Neural crest cell (in vitro differentiated cells): ENCODE results near the gene BRINP2. TPM values are rescaled to one million over a fixed set of nuclear protein-coding genes. Genes with fewer than 3 reads are reported as not detected.

Experiments used
- DNase-seq: peaks from one replicate; pipeline ENCODE4 v3.0.0; 2021; ENCODE audit warnings: low read depth, mixed read lengths, low spot score
- H3K27ac Mint-ChIP-seq: one replicate; pipeline ENCODE4 v1.8.0; 2021; ENCODE audit warnings: mild to moderate bottlenecking, mixed read lengths; ENCODE audit not compliant: unreplicated experiment
- H3K27me3 Mint-ChIP-seq: 2 replicates; pipeline ENCODE4 v1.8.0; 2021; ENCODE audit warnings: low read depth, mild to moderate bottlenecking, mixed read lengths
- H3K36me3 Mint-ChIP-seq: 2 replicates; pipeline ENCODE4 v1.8.0; 2021; ENCODE audit warnings: low read depth, mild to moderate bottlenecking, mixed read lengths
- H3K4me1 Mint-ChIP-seq: 2 replicates; pipeline ENCODE4 v1.8.0; 2021; ENCODE audit warnings: mixed read lengths
- H3K4me3 Mint-ChIP-seq: one replicate; pipeline ENCODE4 v1.8.0; 2021; ENCODE audit warnings: mild to moderate bottlenecking, mixed read lengths
- H3K9me3 Mint-ChIP-seq: 2 replicates; pipeline ENCODE4 v1.8.0; 2021; ENCODE audit warnings: mixed read lengths
- total RNA-seq: library from RNA; stranded (reverse); gene quantifications from 2 replicates; pipeline ENCODE4 v1.2.1, GENCODE V29; 2021
- TF ChIP-seq, protein P1 (sequence below): fragments of 200-600 bp; sonication (generic); conservative IDR thresholded peaks from 2 replicates; pipeline ENCODE4 v1.5.0; 2021; ENCODE audit warnings: antibody characterized with exemption, mild to moderate bottlenecking

Gene BRINP2
- total RNA-seq, 1 donor from 2014 or later = 1.4 TPM

DNA sequence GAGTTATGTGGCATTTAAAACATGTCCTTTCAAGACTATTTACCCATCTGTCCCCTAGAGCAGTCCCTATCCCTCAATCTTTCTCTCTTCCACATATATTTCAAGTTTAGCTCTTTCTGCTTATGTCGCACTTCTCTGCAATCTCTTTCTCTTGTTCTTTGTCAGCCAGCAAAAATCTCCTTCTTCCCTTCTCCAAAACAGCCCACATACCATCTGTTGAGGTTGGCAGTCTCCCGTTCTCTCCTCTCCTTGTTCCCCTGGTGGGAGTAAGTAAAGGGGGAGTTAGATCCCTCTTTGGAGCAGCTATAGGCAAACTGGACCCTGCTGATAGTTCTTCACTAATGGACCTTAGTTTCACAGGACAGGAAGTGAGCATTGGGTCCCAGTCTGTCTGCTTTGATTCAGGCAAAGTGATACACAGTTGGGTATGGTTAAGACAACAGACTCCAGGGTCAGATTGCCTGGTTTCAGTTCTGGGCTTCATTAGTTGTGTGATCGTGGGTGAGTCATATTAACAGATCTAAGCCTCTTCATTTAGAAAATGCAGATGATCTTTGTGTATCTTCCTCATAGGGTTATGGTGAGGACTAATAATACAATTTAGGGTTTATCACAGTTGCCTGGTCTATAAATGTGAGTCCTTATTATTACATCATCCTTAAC, 19.7 kb downstream of the BRINP2 start:
- Mint-ChIP-seq H3K4me1 (peaks cover 2% of the 10 kb centered on the region), H3K27me3 (peaks cover 3% of the 10 kb centered on the region), H3K36me3 (no peaks in the 10 kb centered on the region), H3K4me3 (no peak overlapping the region), H3K27ac (no peak overlapping the region), H3K9me3 (peaks cover 3% of the 10 kb centered on the region)
- TF ChIP-seq, protein P1, sequence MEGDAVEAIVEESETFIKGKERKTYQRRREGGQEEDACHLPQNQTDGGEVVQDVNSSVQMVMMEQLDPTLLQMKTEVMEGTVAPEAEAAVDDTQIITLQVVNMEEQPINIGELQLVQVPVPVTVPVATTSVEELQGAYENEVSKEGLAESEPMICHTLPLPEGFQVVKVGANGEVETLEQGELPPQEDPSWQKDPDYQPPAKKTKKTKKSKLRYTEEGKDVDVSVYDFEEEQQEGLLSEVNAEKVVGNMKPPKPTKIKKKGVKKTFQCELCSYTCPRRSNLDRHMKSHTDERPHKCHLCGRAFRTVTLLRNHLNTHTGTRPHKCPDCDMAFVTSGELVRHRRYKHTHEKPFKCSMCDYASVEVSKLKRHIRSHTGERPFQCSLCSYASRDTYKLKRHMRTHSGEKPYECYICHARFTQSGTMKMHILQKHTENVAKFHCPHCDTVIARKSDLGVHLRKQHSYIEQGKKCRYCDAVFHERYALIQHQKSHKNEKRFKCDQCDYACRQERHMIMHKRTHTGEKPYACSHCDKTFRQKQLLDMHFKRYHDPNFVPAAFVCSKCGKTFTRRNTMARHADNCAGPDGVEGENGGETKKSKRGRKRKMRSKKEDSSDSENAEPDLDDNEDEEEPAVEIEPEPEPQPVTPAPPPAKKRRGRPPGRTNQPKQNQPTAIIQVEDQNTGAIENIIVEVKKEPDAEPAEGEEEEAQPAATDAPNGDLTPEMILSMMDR = no peak
- DNase-seq = no peak

DNA sequence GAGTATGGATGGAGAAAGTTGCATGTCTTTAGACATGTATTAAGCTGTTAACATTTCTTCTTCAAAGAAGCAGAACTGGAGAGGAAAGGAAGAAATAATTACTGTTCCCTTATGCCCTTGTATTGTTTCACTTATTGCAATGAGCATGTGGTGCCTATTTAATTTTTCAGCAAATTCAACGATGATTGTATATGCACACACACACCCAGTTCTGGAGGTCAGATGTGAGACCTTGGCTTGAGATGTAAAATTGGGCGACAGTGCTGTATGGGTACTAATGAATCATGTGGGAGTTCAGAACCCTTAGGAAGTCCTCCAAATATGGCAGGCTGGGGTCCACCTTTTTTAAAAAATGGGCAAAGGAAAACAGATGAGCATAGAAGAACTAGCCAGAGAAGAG, 27.5 kb downstream of the BRINP2 start:
- peaks cover 15% of the 10 kb centered on the region for H3K4me1 Mint-ChIP-seq
- no peak overlapping the region for H3K27ac Mint-ChIP-seq
- no peak overlapping the region for H3K4me3 Mint-ChIP-seq
- no peak for DNase-seq
- H3K27me3 Mint-ChIP-seq = no peaks in the 10 kb centered on the region
- TF ChIP-seq, protein P1 = no peak
- H3K36me3 Mint-ChIP-seq = no peaks in the 10 kb centered on the region
- H3K9me3 Mint-ChIP-seq = no peaks in the 10 kb centered on the region

DNA sequence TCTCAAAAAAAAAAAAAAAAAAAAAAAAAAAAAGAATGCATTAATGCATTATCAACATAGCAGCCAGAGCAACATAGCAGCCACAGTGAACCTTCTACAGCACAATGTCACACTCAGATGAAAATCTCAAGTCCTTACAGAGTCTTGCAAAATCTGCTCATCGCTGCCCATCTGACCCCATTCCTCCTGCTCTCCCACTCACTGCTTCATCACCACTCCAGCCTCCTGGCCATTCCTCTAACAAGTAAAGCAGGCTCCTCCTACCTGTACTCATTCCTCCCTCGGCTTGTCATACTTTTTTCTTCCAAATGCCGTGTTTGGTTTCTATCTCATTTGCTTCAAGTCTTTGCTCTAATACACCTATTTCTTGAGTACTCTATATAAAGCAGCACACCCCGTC, 29.5 kb downstream of the BRINP2 start:
- no peaks in the 10 kb centered on the region for H3K36me3 Mint-ChIP-seq

DNA sequence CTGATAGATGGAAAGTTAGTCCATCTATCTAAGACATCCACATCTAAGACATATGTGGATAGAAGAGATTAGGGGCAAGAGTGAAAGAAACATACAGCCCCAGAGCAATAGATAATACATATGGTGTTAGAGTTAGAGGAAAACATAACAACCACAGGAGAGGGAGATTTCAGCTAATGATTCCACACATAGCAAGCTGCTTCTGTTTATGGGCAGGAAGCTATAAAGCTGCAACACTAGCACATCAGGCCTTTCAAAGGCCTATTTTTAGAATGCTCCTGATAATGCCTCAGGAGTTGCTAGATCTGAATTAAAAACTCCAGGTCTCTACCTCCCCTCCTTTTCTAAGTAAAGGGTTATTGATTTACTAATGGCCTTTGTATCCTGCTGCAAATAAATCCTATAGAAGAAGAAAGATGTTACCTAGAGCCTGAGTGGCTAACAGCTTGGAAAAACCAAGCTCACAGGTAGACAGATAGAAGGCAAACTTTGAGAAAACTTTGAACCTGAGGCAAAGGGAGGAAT, 36.1 kb downstream of the BRINP2 start:
- Mint-ChIP-seq H3K27ac (no peak overlapping the region), H3K36me3 (no peaks in the 10 kb centered on the region), H3K4me1 (peaks cover 35% of the 10 kb centered on the region), H3K4me3 (no peak overlapping the region), H3K9me3 (peaks cover 2% of the 10 kb centered on the region), H3K27me3 (no peaks in the 10 kb centered on the region)
- TF ChIP-seq, protein P1 = no peak
- DNase-seq = no peak

More for the DNA sequence above, 29.5 kb downstream of the BRINP2 start:
- no peak for DNase-seq
- TF ChIP-seq, protein P1 = no peak
- Mint-ChIP-seq H3K4me3 (no peak overlapping the region), H3K27me3 (no peaks in the 10 kb centered on the region), H3K4me1 (peaks cover 15% of the 10 kb centered on the region), H3K27ac (no peak overlapping the region), H3K9me3 (peaks cover 2% of the 10 kb centered on the region)

DNA sequence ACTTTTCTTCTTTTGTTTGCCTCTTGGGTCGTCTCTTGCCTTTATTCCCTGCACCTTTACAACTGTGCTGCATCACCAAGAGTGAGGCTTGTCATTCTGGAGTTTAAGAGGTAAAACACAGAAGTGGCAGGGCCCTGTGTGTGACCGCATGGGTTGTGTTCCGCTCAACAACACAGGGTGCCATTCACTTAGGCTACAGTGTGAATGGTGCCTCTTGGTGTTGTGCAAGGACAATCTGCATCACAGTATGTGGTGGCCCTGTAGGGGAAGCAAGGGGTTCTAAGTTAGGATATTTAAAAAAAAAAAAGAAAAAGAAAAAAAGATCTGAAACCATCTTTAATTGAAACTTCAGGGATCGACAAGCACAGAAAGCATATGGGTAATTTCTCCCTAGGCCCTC, 38.2 kb downstream of the BRINP2 start:
- no peak overlapping the region for H3K4me3 Mint-ChIP-seq
- peaks cover 35% of the 10 kb centered on the region for H3K4me1 Mint-ChIP-seq
- no peaks in the 10 kb centered on the region for H3K27me3 Mint-ChIP-seq
- no peaks in the 10 kb centered on the region for H3K36me3 Mint-ChIP-seq
- DNase-seq = no peak
- TF ChIP-seq, protein P1 = no peak
- H3K27ac Mint-ChIP-seq = no peak overlapping the region
- H3K9me3 Mint-ChIP-seq = peaks cover 2% of the 10 kb centered on the region
